ENCODE measurements around the gene SCN11A. TPM values are rescaled to one million over a fixed set of nuclear protein-coding genes. Genes with fewer than 3 reads are reported as not detected.

Gene SCN11A
- total and polyA plus RNA-seq, 7 donors: under 0.01 to 3.0 (median 1.2) TPM; not detected in 1

DNA sequence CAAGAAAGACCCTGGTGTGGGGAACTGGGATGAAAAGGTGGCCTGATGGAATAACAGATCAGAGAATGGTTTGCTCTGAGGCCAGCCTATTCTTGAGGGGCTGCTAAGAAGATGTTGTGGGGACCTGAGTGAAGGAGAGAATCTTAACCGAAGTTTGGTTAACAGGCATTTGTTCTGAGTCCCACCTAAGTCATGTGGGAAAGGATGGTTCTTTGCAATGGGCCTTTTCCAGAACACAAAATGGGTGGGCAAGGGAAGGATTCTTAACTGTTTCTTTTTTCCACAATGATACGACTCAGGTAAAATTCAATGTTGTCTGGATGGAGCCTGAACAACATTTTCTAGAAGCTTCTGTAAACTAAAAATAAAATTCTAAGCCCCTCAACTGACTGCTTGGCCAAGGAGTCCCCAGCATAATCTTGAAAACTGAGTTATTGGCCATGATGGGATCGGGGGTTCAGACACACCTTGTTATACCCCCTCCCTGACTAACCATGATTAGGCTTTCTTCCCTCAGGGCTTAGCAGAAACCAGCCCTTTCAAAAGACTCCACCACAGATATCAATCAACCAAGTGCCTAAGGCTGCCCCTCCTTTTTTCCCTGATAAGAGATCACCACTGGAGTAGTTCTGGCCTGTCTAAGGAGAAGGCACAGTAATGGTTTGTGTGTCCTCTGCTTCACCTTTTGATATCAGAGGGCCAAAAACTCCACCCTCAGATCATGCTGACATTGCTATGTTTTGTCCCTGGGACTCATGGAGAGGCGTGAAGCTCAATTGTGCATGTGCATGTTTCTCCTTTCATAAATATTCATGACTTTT, 30.1 kb downstream of the SCN11A start:
- intact Hi-C loops (cut with DNase I): no loop called here

DNA sequence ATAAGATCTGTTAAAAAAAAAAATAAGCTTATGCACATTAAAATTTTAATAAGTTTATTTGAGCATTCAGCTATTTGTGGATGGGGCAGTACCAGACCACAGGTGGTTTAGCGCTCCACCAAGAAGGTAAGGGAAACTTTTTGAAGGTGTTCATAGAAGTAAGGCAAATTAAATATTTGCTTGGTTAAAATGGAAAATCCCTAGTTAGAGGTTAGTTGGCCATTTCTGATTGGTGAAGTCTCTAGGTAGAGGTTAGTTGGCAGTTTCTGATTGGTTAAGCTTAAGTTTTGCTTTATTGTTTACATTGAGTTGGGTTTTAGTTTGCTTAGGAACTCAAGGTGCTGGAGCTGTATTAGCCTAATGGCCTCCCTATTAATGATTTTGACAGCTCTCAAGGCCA, 30.7 kb downstream of the SCN11A start:
- DNase-seq: no peak
- Histone ChIP-seq H3K9me3 (no peaks in the 10 kb centered on the region), H3K27ac (no peak overlapping the region), H3K36me3 (no peaks in the 10 kb centered on the region), H3K4me1 (no peaks in the 10 kb centered on the region), H3K4me3 (no peak overlapping the region), H3K27me3 (no peaks in the 10 kb centered on the region)
- WGBS, 2 donors: 81 to 91% methylated on average over 1 of the region's 1 CpG
- TF ChIP-seq POLR2A (IDR thresholded peaks at IDR 0.05) (no peak), EP300 (IDR thresholded peaks at IDR 0.05) (no peak), POLR2AphosphoS5 (IDR thresholded peaks at IDR 0.05) (no peak)
- TF ChIP-seq, protein P1, sequence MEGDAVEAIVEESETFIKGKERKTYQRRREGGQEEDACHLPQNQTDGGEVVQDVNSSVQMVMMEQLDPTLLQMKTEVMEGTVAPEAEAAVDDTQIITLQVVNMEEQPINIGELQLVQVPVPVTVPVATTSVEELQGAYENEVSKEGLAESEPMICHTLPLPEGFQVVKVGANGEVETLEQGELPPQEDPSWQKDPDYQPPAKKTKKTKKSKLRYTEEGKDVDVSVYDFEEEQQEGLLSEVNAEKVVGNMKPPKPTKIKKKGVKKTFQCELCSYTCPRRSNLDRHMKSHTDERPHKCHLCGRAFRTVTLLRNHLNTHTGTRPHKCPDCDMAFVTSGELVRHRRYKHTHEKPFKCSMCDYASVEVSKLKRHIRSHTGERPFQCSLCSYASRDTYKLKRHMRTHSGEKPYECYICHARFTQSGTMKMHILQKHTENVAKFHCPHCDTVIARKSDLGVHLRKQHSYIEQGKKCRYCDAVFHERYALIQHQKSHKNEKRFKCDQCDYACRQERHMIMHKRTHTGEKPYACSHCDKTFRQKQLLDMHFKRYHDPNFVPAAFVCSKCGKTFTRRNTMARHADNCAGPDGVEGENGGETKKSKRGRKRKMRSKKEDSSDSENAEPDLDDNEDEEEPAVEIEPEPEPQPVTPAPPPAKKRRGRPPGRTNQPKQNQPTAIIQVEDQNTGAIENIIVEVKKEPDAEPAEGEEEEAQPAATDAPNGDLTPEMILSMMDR (IDR thresholded peaks at IDR 0.05): no peak
- intact Hi-C loops (cut with DNase I): no loop called here

More for the DNA sequence above, 30.1 kb downstream of the SCN11A start:
- WGBS, 2 donors: 90 to 93% methylated on average over 4 of the region's 4 CpGs
- Histone ChIP-seq H3K36me3 (no peaks in the 10 kb centered on the region), H3K27me3 (no peaks in the 10 kb centered on the region), H3K9me3 (no peaks in the 10 kb centered on the region), H3K4me3 (no peak overlapping the region), H3K27ac (no peak overlapping the region), H3K4me1 (no peaks in the 10 kb centered on the region)
- DNase-seq: no peak
- TF ChIP-seq EP300 (IDR thresholded peaks at IDR 0.05) (no peak), POLR2A (IDR thresholded peaks at IDR 0.05) (no peak)
- TF ChIP-seq, protein P1 (IDR thresholded peaks at IDR 0.05): no peak

DNA sequence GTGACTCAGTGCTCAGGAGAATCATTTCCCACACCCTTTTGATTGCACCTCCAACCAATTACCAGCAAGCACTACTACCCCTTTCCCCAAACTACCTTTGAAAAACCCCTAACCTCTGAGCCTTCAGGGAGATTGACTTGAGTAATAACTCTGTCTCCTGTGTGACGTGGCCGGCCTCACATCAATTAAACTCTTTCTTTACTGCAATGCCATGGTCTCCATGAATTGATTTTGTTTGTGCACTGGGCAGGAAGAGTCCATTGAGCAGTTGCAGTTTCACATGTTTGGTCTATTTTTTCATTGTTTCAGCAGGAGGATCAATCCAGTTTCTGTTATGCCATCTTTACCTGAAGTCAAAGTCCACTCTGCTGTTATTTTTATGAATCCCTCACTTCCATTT, 32.4 kb downstream of the SCN11A start:
- Histone ChIP-seq H3K27ac (no peak overlapping the region), H3K4me1 (no peaks in the 10 kb centered on the region), H3K4me3 (no peak overlapping the region), H3K36me3 (no peaks in the 10 kb centered on the region), H3K27me3 (no peaks in the 10 kb centered on the region), H3K9me3 (no peaks in the 10 kb centered on the region)
- TF ChIP-seq, protein P1 (IDR thresholded peaks at IDR 0.05): no peak
- no peak for TF ChIP-seq POLR2AphosphoS5 (IDR thresholded peaks at IDR 0.05)
- TF ChIP-seq POLR2A (IDR thresholded peaks at IDR 0.05): no peak
- no peak for TF ChIP-seq EP300 (IDR thresholded peaks at IDR 0.05)
- no peak for DNase-seq
- WGBS, 2 donors: 52 to 66% methylated on average over 2 of the region's 2 CpGs
- intact Hi-C loops (cut with DNase I): no loop called here

DNA sequence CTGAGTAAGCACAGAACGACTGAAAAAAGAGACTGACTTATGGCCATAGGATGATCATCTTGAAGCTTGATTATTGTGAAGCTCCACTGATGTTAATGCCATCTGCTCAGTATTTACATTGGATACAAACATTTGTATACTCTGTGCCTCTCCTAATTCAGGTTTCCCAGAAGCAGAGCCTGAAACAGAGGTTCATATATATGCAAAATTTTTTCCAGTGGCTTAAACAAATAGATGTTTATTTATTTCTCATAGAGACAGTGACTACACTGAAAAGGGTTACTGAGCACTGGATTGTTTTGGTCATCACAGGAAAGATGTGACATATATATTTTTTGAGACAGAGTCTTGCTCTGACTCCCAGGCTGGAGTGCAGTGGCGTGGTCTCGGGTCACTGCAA, 36.3 kb downstream of the SCN11A start:
- TF ChIP-seq EP300 (IDR thresholded peaks at IDR 0.05) (no peak), POLR2AphosphoS5 (IDR thresholded peaks at IDR 0.05) (no peak), POLR2A (IDR thresholded peaks at IDR 0.05) (no peak)
- TF ChIP-seq, protein P1 (IDR thresholded peaks at IDR 0.05): no peak
- intact Hi-C loops (cut with DNase I): no loop called here
- Histone ChIP-seq H3K27me3 (no peaks in the 10 kb centered on the region), H3K27ac (no peak overlapping the region), H3K36me3 (no peaks in the 10 kb centered on the region), H3K4me1 (no peaks in the 10 kb centered on the region), H3K9me3 (no peaks in the 10 kb centered on the region), H3K4me3 (no peak overlapping the region)
- WGBS, 2 donors: 84 to 86% methylated on average over 3 of the region's 3 CpGs
- DNase-seq: no peak

All from sigmoid colon (tissue), 7 donors.